HepG2 (cell line): ENCODE results near the gene KRTAP12-1.

ENCODE experiments used
- ADNP ChIP-seq: sonication (generic); formaldehyde crosslinking; IDR thresholded peaks from 2 replicates; pipeline ENCODE4 v1.4.0; 2020; ENCODE audit warnings: missing genetic modification reagents
- NFYB ChIP-seq: sonication (generic); formaldehyde crosslinking; IDR thresholded peaks from 2 replicates; pipeline ENCODE4 v1.4.0; 2020; ENCODE audit warnings: missing genetic modification reagents
- SAFB2 ChIP-seq: sonication (generic); formaldehyde crosslinking; IDR thresholded peaks from 2 replicates; pipeline ENCODE4 v1.5.1; 2020; ENCODE audit warnings: missing genetic modification reagents, low read depth, mild to moderate bottlenecking, borderline replicate concordance
- SP2 ChIP-seq: sonication (generic); formaldehyde crosslinking; IDR thresholded peaks from 2 replicates; pipeline ENCODE4 v1.5.1; 2020; ENCODE audit warnings: mild to moderate bottlenecking, missing genetic modification reagents
- YY1 ChIP-seq: IDR thresholded peaks from 2 replicates; pipeline ENCODE4 v1.6.1; 2011; ENCODE audit warnings: low read length, low read depth, moderate library complexity, mild to moderate bottlenecking; ENCODE audit not compliant: insufficient read depth, insufficient replicate concordance
- ZBTB1 ChIP-seq: sonication (generic); formaldehyde crosslinking; IDR thresholded peaks from 2 replicates; pipeline ENCODE4 v1.4.0; 2020; ENCODE audit warnings: missing genetic modification reagents, borderline replicate concordance
- ZC3H13 ChIP-seq: sonication (generic); formaldehyde crosslinking; IDR thresholded peaks from 2 replicates; pipeline ENCODE4 v1.8.1; 2023; ENCODE audit warnings: mild to moderate bottlenecking, missing genetic modification reagents, moderate library complexity
- ZNF430 ChIP-seq: sonication (generic); formaldehyde crosslinking; IDR thresholded peaks from 2 replicates; pipeline ENCODE4 v1.9.0; 2021; ENCODE audit warnings: mild to moderate bottlenecking, missing genetic modification reagents

- TF ChIP-seq NFYB (no peak), ZBTB1 (no peak), YY1 (no peak), ZNF430 (CRISPR knock-in tag) (no peak), ZC3H13 (CRISPR knock-in tag) (no peak), SP2 (CRISPR knock-in tag) (no peak), ADNP (CRISPR knock-in tag) (no peak), SAFB2 (no peak)
These were observed 42.2 kb upstream of the KRTAP12-1 start for GRCh38 chr21:44724196-44724595.
